ENCODE measurements around the gene DDIAS.

DNA sequence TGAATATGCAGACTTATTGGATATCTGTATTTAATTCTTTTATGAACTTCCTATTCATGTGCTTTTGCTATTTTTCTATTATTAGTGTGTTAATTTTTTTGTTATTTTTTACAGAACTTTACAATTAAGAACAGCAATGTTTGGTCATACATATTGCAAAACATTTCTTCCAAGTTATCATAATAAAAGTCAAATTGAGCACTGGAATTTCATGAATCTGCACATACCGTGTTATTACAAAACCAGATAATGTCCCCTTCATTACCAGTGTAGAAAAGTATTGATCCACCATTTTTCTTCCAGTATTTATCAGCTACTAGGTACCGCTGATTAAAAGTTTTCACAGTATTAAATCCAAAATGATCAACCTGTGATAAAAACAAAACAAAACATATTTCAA is 41.8 kb upstream of the DDIAS start:
- TF ChIP-seq, protein P1, sequence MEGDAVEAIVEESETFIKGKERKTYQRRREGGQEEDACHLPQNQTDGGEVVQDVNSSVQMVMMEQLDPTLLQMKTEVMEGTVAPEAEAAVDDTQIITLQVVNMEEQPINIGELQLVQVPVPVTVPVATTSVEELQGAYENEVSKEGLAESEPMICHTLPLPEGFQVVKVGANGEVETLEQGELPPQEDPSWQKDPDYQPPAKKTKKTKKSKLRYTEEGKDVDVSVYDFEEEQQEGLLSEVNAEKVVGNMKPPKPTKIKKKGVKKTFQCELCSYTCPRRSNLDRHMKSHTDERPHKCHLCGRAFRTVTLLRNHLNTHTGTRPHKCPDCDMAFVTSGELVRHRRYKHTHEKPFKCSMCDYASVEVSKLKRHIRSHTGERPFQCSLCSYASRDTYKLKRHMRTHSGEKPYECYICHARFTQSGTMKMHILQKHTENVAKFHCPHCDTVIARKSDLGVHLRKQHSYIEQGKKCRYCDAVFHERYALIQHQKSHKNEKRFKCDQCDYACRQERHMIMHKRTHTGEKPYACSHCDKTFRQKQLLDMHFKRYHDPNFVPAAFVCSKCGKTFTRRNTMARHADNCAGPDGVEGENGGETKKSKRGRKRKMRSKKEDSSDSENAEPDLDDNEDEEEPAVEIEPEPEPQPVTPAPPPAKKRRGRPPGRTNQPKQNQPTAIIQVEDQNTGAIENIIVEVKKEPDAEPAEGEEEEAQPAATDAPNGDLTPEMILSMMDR (IDR thresholded peaks at IDR 0.05; ENCODE audit: low read depth, low read length) = no peak
- TF ChIP-seq POLR2A (IDR thresholded peaks at IDR 0.05; ENCODE audit: extremely low read depth, insufficient read length) (no peak), MYC (IDR thresholded peaks at IDR 0.05; ENCODE audit: low read depth, low read length) (no peak)
